ENCODE results near the gene INPP5A.

GRCh38 chr10:132588301-132589013 lies 50.9 kb downstream of the INPP5A start:
- TF ChIP-seq CTCF (conservative IDR thresholded peaks at IDR 0.05; ENCODE audit: low read depth, low read length), result no peak
- no peak for TF ChIP-seq EZH2 (IDR thresholded peaks at IDR 0.05; ENCODE audit: low read length, unreplicated experiment)
- TF ChIP-seq EZH2phosphoT487 (IDR thresholded peaks at IDR 0.05; ENCODE audit: borderline replicate concordance, low read length), result no peak

All from PC-3 (cell line).